AG04450 (cell line): Measurements from ENCODE around the gene LRRK1. TPM values are rescaled to one million over a fixed set of nuclear protein-coding genes. Genes with fewer than 3 reads are reported as not detected.

Source experiments
- CTCF ChIA-PET: fragments of 300-600, 350-600 bp; formaldehyde crosslinking; extraction: SDS; loops from one replicate; lab custom pipeline; 2022; ENCODE audit warnings: antibody characterized with exemption, inconsistent platforms; lab: Charles Lee
- POLR2A ChIA-PET: fragments of 350-600 bp; formaldehyde crosslinking; extraction: SDS; loops from one replicate; lab custom pipeline; 2021; ENCODE audit warnings: antibody characterized with exemption, inconsistent platforms; lab: Yijun Ruan, JAX
- DNase-seq: peaks from one replicate; pipeline ENCODE4 v3.0.0-alpha.2; 2011; ENCODE audit warnings: low read depth, low spot score
- H3K27ac ChIP-seq: one replicate; pipeline ENCODE4 v1.5.1; 2012; ENCODE audit warnings: low read depth, low read length, control low read depth
- H3K27me3 ChIP-seq: one replicate; pipeline ENCODE4 v1.6.0; 2012; ENCODE audit warnings: low read length; ENCODE audit not compliant: control insufficient read depth, insufficient read depth
- H3K4me3 ChIP-seq: 2 replicates; pipeline ENCODE4 v1.5.1; 2011; ENCODE audit warnings: mild to moderate bottlenecking, low read depth, low read length, control low read depth
- H3K9me3 ChIP-seq: 2 replicates; pipeline ENCODE4 v1.5.1; 2012; ENCODE audit warnings: low read length; ENCODE audit not compliant: control insufficient read depth, insufficient read depth
- CTCF ChIP-seq: IDR thresholded peaks from 2 replicates; pipeline ENCODE4 v1.5.1; 2011; ENCODE audit warnings: low read depth, low read length, control low read depth, inconsistent platforms
- polyA plus RNA-seq: library from polyadenylated mRNA; depleted of rRNA; stranded (reverse); fragments of >200 nt; gene quantifications from 2 replicates; pipeline ENCODE4 v1.2.3, GENCODE V29; 2011

Gene LRRK1
- polyA plus RNA-seq, 1 experiment = 5.6 TPM

DNA sequence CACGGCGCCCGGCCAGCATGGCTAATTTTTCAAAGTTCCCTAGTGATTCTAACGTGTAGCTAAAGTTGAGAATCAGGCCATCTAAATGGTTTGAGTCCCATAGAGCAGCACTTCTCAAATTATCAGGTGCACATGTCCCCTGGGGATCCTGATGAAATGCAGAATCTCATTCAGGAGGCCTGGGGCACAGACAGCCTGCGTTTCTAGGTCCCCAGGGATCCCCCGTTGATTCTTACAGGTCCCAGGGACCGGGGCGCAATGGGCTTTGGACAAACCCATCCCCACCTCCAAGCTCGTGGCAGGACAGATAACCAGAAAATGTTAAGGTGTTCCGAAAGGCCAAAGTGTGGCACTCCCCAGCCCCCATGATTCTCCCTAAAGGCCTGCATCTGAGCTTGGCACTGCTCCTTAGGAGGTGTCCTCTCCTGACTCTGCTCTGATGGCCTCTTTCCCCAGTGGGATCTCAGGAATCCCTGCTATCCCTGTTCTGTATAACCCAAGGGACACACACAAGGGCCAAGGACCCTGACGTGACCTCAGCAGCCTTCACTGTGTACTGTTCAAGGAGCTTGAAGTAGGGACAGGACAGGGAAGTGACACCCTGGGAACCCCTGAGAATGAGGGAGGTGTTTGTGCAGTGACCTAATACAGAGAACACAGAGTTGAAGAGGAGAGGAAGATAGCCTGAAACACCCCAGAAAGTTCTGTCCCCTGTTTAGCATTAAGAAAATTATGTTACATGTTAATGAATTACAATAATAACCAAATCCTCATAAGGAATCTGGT lies 8.0 kb downstream of the LRRK1 start:
- no peak overlapping the region for H3K27ac ChIP-seq
- TF ChIP-seq CTCF = no peak
- POLR2A ChIA-PET = no interaction called here
- CTCF ChIA-PET = interaction anchor here (1.5 to 5.2 kb wide), 2 partner anchors 9 to 89 kb away, joined by 4 to 28 read pairs; partner anchors contain the start of gene LRRK1
- no peaks in the 10 kb centered on the region for H3K27me3 ChIP-seq
- no peak for DNase-seq
- H3K9me3 ChIP-seq = no peaks in the 10 kb centered on the region
- no peak overlapping the region for H3K4me3 ChIP-seq

DNA sequence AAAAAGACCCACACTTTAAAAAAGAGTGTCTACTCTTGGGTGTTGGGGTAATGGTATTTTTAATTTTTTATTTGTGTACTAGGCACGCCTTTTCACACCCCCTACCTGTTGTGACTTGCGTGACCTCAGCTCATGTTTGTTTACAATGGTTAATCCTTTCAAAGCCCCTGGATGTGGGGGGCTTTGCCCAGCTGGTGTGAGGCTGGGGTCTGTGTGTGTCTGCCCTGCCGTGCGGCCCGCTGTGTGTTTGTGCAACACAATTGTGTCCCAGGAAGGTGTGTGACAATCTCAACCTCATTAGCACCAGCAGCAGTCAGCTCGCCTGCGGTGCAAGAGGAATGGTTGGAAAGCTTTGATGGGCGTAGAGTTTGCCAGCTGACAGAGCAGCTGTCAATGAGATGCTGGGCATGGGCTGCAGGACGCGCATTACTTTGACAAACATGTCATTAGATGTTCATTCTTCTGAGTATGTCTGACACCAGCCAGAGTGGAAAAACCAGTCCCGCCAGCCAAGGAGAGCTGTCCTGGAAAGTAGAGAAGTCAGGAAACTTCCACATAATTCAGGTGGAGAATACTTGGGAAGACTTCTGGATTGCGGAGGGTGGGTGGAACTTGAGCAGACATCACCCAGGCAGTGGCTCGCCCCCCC lies 9.6 kb downstream of the LRRK1 start:
- Histone ChIP-seq H3K27me3 (no peaks in the 10 kb centered on the region), H3K9me3 (no peaks in the 10 kb centered on the region), H3K4me3 (no peak overlapping the region), H3K27ac (no peak overlapping the region)
- no peak for DNase-seq
- ChIA-PET POLR2A (no interaction called here), CTCF (interaction anchor here (0.7 to 5.2 kb wide), 3 partner anchors 11 to 200 kb away, joined by 3 to 28 read pairs (median 4); partner anchors contain the start of gene LRRK1)
- no peak for TF ChIP-seq CTCF

DNA sequence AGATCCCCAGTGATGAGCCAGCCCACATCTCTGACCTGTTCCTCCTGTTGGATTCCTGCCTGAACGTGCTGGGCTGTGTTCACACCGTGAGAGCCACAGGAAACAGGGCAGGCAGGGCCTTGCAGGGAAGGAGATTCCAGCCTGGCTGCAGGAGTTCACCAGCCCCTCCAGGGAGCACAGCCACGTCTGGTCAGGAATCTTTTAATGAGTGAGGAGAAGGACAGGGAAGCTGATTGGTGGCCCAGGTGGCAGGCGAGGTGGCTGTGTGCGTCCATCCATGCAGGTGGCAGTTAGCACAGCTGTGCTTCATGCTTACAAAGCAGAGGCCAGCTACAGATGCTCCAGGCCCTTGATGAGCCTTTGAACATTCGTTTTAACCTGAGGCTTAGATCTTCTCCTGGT lies 10.5 kb downstream of the LRRK1 start:
- H3K27ac ChIP-seq = no peak overlapping the region
- DNase-seq = no peak
- no peak for TF ChIP-seq CTCF
- H3K9me3 ChIP-seq = no peaks in the 10 kb centered on the region
- no peak overlapping the region for H3K4me3 ChIP-seq
- ChIA-PET POLR2A (no interaction called here), CTCF (interaction anchor here (0.5 to 5.2 kb wide), 4 partner anchors 12 to 1243 kb away, joined by 3 to 28 read pairs (median 4); partner anchors contain the start of gene LRRK1)
- H3K27me3 ChIP-seq = no peaks in the 10 kb centered on the region

- ChIA-PET POLR2A (no interaction called here), CTCF (interaction anchor here (0.5 to 5.2 kb wide), 6 partner anchors 12 to 1244 kb away, joined by 3 to 28 read pairs (median 4); partner anchors contain the start of gene LRRK1)
- no peak overlapping the region for H3K27ac ChIP-seq
These were observed 11.2 kb downstream of the LRRK1 start for GRCh38 chr15:100930306-100930848.

More at GRCh38 chr15:100930306-100930848, 11.2 kb downstream of the LRRK1 start:
- no peak overlapping the region for H3K4me3 ChIP-seq
- no peak for TF ChIP-seq CTCF
- DNase-seq = no peak
- H3K9me3 ChIP-seq = no peaks in the 10 kb centered on the region
- no peaks in the 10 kb centered on the region for H3K27me3 ChIP-seq
